HEK293 (cell line): Measurements from ENCODE around the gene YIPF5.

Experiments used
- BCL6B ChIP-seq: fragments of 450-650 bp; formaldehyde crosslinking; IDR thresholded peaks from 2 replicates; pipeline ENCODE4 v1.5.1; 2017; ENCODE audit warnings: missing biosample characterization, missing genetic modification characterization
- FEZF1 ChIP-seq: fragments of 450-650 bp; formaldehyde crosslinking; IDR thresholded peaks from 2 replicates; pipeline ENCODE4 v1.5.1; 2016; ENCODE audit warnings: missing biosample characterization, missing genetic modification characterization
- GLI4 ChIP-seq: fragments of 450-650 bp; formaldehyde crosslinking; IDR thresholded peaks from 2 replicates; pipeline ENCODE4 v1.5.1; 2016; ENCODE audit warnings: missing biosample characterization, missing genetic modification characterization
- HOXD13 ChIP-seq: sonication (generic); formaldehyde crosslinking; IDR thresholded peaks from 2 replicates; pipeline ENCODE4 v1.8.0; 2022; ENCODE audit warnings: missing genetic modification reagents, borderline replicate concordance
- INSM2 ChIP-seq: fragments of 450-650 bp; formaldehyde crosslinking; IDR thresholded peaks from 2 replicates; pipeline ENCODE4 v1.5.1; 2016; ENCODE audit warnings: missing biosample characterization, missing genetic modification characterization
- SALL2 ChIP-seq: fragments of 450-650 bp; formaldehyde crosslinking; IDR thresholded peaks from 2 replicates; pipeline ENCODE4 v1.5.0; 2017; ENCODE audit warnings: missing biosample characterization, mild to moderate bottlenecking, missing genetic modification characterization, borderline replicate concordance
- TRIM28 ChIP-seq: IDR thresholded peaks from 2 replicates; pipeline ENCODE4 v1.6.1; 2011; ENCODE audit warnings: low read length, control low read depth, borderline replicate concordance
- ZBTB10 ChIP-seq: fragments of 450-650 bp; formaldehyde crosslinking; IDR thresholded peaks from 2 replicates; pipeline ENCODE4 v1.5.1; 2016; ENCODE audit warnings: missing biosample characterization, missing genetic modification characterization
- ZFP3 ChIP-seq: fragments of 450-650 bp; formaldehyde crosslinking; IDR thresholded peaks from 2 replicates; pipeline ENCODE4 v1.5.1; 2016; ENCODE audit warnings: low read depth, missing biosample characterization, missing genetic modification characterization
- ZNF155 ChIP-seq: fragments of 450-650 bp; formaldehyde crosslinking; IDR thresholded peaks from 2 replicates; pipeline ENCODE4 v1.5.1; 2016; ENCODE audit warnings: missing biosample characterization, missing genetic modification characterization
- ZNF16 ChIP-seq: fragments of 450-650 bp; formaldehyde crosslinking; IDR thresholded peaks from 2 replicates; pipeline ENCODE4 v1.5.1; 2016; ENCODE audit warnings: low read depth, missing biosample characterization, missing genetic modification characterization
- ZNF184 ChIP-seq: fragments of 450-650 bp; IDR thresholded peaks from 2 replicates; pipeline ENCODE4 v1.5.1; 2018; ENCODE audit warnings: missing biosample characterization, mild to moderate bottlenecking, missing genetic modification characterization
- ZNF211 ChIP-seq: fragments of 450-650 bp; formaldehyde crosslinking; IDR thresholded peaks from 2 replicates; pipeline ENCODE4 v1.5.1; 2016; ENCODE audit warnings: low read depth, missing biosample characterization, missing genetic modification characterization
- ZNF223 ChIP-seq: fragments of 450-650 bp; formaldehyde crosslinking; IDR thresholded peaks from 2 replicates; pipeline ENCODE4 v1.5.1; 2016; ENCODE audit warnings: missing biosample characterization, missing genetic modification characterization
- ZNF266 ChIP-seq: fragments of 450-650 bp; formaldehyde crosslinking; IDR thresholded peaks from 2 replicates; pipeline ENCODE4 v1.5.1; 2016; ENCODE audit warnings: missing biosample characterization, missing genetic modification characterization, low read depth
- ZNF391 ChIP-seq: fragments of 450-650 bp; formaldehyde crosslinking; IDR thresholded peaks from 2 replicates; pipeline ENCODE4 v1.5.1; 2016; ENCODE audit warnings: low read depth, missing biosample characterization, missing genetic modification characterization, borderline replicate concordance
- ZNF394 ChIP-seq: fragments of 450-650 bp; formaldehyde crosslinking; IDR thresholded peaks from 2 replicates; pipeline ENCODE4 v1.5.1; 2016; ENCODE audit warnings: missing biosample characterization, missing genetic modification characterization, mild to moderate bottlenecking, moderate library complexity, borderline replicate concordance
- ZNF449 ChIP-seq: fragments of 450-650 bp; formaldehyde crosslinking; IDR thresholded peaks from 2 replicates; pipeline ENCODE4 v1.5.1; 2017; ENCODE audit warnings: missing biosample characterization, mild to moderate bottlenecking, missing genetic modification characterization, moderate library complexity
- ZNF621 ChIP-seq: fragments of 450-650 bp; formaldehyde crosslinking; IDR thresholded peaks from 2 replicates; pipeline ENCODE4 v1.5.1; 2017; ENCODE audit warnings: missing biosample characterization, missing genetic modification characterization
- ZNF677 ChIP-seq: fragments of 450-650 bp; IDR thresholded peaks from 2 replicates; pipeline ENCODE4 v1.5.0; 2018; ENCODE audit warnings: missing biosample characterization, mild to moderate bottlenecking, missing genetic modification characterization, moderate library complexity
- ZNF843 ChIP-seq: fragments of 450-650 bp; formaldehyde crosslinking; IDR thresholded peaks from 2 replicates; pipeline ENCODE4 v1.5.1; 2016; ENCODE audit warnings: missing biosample characterization, missing genetic modification characterization
- TF ChIP-seq, protein P1 (sequence below): IDR thresholded peaks from 2 replicates; pipeline ENCODE4 v1.6.1; 2011; ENCODE audit warnings: mild to moderate bottlenecking, low read depth, low read length, borderline replicate concordance
- TF ChIP-seq, protein P2 (sequence below): fragments of 450-650 bp; formaldehyde crosslinking; IDR thresholded peaks from 2 replicates; pipeline ENCODE4 v1.5.1; 2016; ENCODE audit warnings: missing biosample characterization, missing genetic modification characterization
- TF ChIP-seq, protein P3 (sequence below): fragments of 450-650 bp; formaldehyde crosslinking; IDR thresholded peaks from 2 replicates; pipeline ENCODE4 v1.5.1; 2016; ENCODE audit warnings: missing biosample characterization, missing genetic modification characterization
- TF ChIP-seq, protein P4 (sequence below): fragments of 450-650 bp; formaldehyde crosslinking; conservative IDR thresholded peaks from 2 replicates; pipeline ENCODE4 v1.5.1; 2016; ENCODE audit warnings: low read depth, missing biosample characterization, missing genetic modification characterization

Gene YIPF5

GRCh38 chr5:144205141-144205551 is 34.7 kb upstream of the YIPF5 start (continued):
- TF ChIP-seq ZNF449 (tag by site-specific recombination) (no peak), ZNF843 (no peak), ZNF184 (tag by site-specific recombination) (no peak), ZNF16 (tag by site-specific recombination) (no peak), ZBTB10 (tag by site-specific recombination) (no peak), ZFP3 (no peak), TRIM28 (no peak), ZNF391 (tag by site-specific recombination) (no peak), FEZF1 (tag by site-specific recombination) (no peak), INSM2 (no peak), ZNF266 (no peak), GLI4 (tag by site-specific recombination) (no peak), ZNF394 (no peak), ZNF677 (tag by site-specific recombination) (no peak), ZNF621 (tag by site-specific recombination) (no peak), SALL2 (tag by site-specific recombination) (no peak), ZNF155 (tag by site-specific recombination) (no peak), HOXD13 (CRISPR knock-in tag) (no peak), ZNF223 (tag by site-specific recombination) (no peak), BCL6B (tag by site-specific recombination) (no peak), ZNF211 (tag by site-specific recombination) (no peak)
- TF ChIP-seq, protein P1, sequence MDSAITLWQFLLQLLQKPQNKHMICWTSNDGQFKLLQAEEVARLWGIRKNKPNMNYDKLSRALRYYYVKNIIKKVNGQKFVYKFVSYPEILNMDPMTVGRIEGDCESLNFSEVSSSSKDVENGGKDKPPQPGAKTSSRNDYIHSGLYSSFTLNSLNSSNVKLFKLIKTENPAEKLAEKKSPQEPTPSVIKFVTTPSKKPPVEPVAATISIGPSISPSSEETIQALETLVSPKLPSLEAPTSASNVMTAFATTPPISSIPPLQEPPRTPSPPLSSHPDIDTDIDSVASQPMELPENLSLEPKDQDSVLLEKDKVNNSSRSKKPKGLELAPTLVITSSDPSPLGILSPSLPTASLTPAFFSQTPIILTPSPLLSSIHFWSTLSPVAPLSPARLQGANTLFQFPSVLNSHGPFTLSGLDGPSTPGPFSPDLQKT: no peak
- TF ChIP-seq, protein P2, sequence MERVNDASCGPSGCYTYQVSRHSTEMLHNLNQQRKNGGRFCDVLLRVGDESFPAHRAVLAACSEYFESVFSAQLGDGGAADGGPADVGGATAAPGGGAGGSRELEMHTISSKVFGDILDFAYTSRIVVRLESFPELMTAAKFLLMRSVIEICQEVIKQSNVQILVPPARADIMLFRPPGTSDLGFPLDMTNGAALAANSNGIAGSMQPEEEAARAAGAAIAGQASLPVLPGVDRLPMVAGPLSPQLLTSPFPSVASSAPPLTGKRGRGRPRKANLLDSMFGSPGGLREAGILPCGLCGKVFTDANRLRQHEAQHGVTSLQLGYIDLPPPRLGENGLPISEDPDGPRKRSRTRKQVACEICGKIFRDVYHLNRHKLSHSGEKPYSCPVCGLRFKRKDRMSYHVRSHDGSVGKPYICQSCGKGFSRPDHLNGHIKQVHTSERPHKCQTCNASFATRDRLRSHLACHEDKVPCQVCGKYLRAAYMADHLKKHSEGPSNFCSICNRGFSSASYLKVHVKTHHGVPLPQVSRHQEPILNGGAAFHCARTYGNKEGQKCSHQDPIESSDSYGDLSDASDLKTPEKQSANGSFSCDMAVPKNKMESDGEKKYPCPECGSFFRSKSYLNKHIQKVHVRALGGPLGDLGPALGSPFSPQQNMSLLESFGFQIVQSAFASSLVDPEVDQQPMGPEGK (tag by site-specific recombination): 0 out of 2 replicates have a peak, but pooled peaks have one; percentile 8
- TF ChIP-seq, protein P3, sequence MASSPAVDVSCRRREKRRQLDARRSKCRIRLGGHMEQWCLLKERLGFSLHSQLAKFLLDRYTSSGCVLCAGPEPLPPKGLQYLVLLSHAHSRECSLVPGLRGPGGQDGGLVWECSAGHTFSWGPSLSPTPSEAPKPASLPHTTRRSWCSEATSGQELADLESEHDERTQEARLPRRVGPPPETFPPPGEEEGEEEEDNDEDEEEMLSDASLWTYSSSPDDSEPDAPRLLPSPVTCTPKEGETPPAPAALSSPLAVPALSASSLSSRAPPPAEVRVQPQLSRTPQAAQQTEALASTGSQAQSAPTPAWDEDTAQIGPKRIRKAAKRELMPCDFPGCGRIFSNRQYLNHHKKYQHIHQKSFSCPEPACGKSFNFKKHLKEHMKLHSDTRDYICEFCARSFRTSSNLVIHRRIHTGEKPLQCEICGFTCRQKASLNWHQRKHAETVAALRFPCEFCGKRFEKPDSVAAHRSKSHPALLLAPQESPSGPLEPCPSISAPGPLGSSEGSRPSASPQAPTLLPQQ (tag by site-specific recombination): peak; percentile 39; the same call in 1 of the 2 replicates
- TF ChIP-seq, protein P4, sequence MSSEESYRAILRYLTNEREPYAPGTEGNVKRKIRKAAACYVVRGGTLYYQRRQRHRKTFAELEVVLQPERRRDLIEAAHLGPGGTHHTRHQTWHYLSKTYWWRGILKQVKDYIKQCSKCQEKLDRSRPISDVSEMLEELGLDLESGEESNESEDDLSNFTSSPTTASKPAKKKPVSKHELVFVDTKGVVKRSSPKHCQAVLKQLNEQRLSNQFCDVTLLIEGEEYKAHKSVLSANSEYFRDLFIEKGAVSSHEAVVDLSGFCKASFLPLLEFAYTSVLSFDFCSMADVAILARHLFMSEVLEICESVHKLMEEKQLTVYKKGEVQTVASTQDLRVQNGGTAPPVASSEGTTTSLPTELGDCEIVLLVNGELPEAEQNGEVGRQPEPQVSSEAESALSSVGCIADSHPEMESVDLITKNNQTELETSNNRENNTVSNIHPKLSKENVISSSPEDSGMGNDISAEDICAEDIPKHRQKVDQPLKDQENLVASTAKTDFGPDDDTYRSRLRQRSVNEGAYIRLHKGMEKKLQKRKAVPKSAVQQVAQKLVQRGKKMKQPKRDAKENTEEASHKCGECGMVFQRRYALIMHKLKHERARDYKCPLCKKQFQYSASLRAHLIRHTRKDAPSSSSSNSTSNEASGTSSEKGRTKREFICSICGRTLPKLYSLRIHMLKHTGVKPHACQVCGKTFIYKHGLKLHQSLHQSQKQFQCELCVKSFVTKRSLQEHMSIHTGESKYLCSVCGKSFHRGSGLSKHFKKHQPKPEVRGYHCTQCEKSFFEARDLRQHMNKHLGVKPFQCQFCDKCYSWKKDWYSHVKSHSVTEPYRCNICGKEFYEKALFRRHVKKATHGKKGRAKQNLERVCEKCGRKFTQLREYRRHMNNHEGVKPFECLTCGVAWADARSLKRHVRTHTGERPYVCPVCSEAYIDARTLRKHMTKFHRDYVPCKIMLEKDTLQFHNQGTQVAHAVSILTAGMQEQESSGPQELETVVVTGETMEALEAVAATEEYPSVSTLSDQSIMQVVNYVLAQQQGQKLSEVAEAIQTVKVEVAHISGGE: no peak
